Dermis microvascular lymphatic vessel endothelial cell (primary cell): ENCODE results near the gene ZNF562. TPM values are rescaled to one million over a fixed set of nuclear protein-coding genes. Genes with fewer than 3 reads are reported as not detected.
"Not testable (repeated sequence)": the region's sequence is repeated elsewhere in the genome, so short reads cannot be mapped to it uniquely, and the experiment has no call there.

Experiments
- DNase-seq, 2 donors: peaks; one replicate each; pipeline versions ENCODE4 v3.0.0 to v3.0.0-alpha.2; 2010; ENCODE audit warnings: low read depth in 2 of 2
- total RNA-seq: library from RNA; depleted of rRNA; stranded (reverse); fragments of >200 nt; gene quantifications from 2 replicates; pipeline ENCODE4 v1.2.1, GENCODE V29; 2014

The ZNF562 gene
- 18.4 and 20.5 TPM in 2 replicates for total RNA-seq

DNA sequence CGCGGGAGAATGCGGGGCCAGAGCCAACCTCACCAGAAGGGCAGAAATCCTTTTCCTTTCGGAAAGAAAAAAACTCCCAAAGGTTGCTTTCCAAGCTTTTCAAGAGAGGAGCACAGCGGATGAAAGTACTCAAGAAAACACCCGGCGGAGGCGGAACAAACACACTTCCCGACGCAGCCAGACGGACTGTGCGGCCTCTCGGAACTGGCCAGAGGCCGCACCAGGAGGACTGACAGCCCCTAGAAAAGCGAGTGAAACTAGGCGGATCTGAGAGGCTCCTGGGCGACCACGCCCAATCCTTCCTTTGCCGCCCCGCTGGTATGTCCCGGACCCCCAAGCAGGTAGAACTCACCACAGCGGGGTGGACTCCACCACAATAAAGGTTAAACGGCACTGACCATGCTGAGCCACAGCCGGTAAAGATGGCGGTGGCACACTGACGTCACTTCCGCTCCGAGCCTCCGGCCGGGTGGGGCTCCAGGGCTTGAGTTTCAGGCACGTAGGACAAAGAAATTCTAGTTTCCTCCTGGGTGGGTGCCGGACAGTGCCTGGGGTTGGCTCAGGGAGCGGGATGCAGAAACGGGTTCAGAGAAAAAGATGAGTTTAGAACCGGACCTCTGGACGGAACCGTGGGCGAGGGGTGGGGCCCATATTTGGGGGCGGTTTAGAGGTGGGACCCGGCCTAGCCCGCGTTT lies at the start of gene ZNF562:
TSS of gene ZNF562 (minus strand) at position 438 of the 695 bp plus-strand sequence. CDS start 14,356 bp downstream, outside the sequence.
- peak; percentile 83 to 89 for DNase-seq

DNA sequence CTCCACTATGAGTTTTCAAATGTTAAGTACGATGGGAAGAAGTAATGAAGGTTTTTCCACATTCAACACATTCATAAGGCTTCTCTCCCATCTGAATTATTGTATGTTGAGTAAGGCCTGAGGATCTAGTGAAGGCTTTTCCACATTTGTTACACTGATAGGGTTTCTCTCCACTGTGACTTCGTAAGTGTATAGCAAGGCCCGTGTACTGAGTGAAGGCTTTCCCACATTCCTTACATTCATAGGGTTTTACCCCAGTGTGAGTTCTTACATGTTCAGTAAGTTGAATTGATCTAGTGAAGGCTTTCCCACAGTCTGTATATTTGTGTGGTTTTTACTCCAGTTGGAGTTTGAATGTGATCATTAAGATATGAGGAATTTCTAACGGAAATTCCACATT lies 49.3 kb upstream of the ZNF562 start:
- DNase-seq, result no peak

DNA sequence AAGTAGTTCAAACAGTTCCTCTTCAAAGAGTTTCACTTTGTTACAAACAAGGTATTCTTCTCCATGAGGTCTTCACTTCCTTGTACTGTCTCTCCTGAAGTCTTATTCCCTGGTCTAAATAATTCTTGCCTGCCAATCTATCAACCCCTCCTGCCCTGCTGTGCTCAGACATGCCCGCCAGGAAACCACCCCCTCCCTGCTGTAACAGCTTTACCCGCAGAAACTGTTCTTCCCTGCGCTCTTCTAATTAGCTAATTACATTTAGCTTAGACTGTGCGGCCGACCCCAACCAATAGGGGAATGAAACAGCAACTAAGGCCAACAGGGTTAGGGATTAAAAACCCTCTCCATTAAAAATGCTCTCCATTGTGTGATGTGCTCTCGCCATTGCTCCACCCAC lies 47.0 kb upstream of the ZNF562 start:
- DNase-seq, result no peak

DNA sequence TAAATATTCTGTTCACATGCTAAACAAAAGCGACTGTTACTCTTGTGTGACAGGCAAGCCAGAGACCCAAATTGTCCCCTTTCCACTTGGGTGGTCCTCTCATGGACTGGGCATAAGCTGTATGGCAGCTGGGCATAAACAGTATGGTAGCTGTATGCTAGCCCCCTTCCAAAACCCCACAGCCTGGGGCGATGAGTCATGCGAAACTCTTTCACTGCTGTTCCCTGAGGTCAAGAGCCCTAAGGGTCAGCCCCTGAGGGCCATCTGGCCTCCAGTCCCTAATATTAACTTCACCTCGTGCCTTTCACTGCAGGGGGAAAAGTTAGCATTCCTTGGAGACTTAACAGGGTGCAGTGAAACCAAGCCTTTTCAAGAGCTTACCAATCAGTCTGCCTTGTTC lies 45.6 kb upstream of the ZNF562 start:
- no peak for DNase-seq

DNA sequence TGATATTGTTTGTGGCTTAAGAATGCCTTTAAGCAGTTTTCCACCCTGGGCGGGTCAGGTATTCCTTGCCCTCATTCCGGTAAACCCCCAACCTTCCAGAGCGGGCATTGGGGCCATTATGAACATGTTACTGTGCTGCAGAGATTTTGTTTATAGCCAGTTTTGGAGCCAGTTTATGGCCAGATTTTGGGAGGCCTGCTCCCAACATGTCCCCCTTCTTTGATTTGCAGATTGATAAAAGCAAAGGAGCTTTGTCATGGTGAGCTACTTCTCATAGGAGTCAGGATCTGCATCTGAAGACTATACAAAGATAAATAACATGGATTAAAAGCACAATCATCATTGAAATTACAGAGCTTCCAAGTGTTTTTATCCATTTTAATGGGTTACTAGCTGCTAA lies 36.9 kb upstream of the ZNF562 start:
- no peak for DNase-seq

DNA sequence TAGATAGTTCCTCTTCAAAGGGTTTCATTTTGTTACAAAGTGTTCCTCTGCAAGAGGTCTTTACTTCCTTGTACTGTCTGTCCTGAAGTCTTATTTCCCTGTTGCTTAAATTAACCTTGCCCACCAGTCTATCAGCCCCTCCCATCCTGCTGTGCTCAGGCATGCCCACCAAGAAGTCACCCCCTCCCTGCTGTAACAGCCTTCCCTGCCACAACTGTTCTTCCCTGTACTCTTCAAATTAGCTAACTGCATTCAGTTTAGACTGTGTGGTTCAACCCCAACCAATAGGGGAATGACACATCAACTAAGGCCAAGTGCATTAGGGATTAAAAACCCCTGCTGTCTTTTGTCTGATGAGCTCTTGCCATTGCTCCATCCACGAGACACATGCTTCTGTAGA lies 34.4 kb upstream of the ZNF562 start:
- no peak for DNase-seq

DNA sequence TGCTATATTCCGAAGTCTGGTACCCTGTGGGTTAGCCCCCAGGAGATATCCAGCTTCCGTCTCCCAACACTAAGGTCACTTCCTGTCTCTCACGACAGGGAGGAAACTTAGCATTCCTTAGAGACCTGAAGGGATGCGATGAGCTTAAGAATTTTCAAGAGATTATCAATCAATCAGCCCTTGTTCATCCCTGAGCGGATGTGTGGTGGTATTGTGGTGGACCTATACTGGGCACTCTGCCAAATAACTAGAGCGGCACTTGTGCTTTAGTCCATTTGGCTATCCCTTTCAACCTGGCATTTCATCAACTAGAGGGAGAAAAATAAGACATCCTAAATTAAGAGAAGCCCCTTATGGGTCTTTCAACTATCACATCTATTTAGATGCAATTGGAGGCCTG lies 30.9 kb upstream of the ZNF562 start:
- no peak for DNase-seq

DNA sequence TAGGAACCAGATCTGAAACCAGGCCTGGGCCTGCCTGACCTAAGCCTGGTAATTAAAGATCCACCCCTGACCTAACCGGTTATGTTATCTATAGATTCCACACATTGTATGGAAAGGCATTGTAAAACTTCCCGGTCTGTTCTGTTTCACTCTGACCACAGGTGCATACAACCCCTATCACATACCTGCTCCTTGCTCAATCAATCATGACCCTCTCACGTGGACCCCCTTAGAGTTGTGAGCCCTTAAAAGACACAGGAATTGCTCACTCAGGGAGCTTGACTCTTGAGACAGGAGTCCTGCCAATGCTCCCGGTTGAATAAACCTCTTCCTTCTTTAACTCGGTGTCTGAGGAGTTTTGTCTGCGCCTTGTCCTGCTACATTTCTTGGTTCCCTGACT lies 27.3 kb upstream of the ZNF562 start:
- no peak for DNase-seq

DNA sequence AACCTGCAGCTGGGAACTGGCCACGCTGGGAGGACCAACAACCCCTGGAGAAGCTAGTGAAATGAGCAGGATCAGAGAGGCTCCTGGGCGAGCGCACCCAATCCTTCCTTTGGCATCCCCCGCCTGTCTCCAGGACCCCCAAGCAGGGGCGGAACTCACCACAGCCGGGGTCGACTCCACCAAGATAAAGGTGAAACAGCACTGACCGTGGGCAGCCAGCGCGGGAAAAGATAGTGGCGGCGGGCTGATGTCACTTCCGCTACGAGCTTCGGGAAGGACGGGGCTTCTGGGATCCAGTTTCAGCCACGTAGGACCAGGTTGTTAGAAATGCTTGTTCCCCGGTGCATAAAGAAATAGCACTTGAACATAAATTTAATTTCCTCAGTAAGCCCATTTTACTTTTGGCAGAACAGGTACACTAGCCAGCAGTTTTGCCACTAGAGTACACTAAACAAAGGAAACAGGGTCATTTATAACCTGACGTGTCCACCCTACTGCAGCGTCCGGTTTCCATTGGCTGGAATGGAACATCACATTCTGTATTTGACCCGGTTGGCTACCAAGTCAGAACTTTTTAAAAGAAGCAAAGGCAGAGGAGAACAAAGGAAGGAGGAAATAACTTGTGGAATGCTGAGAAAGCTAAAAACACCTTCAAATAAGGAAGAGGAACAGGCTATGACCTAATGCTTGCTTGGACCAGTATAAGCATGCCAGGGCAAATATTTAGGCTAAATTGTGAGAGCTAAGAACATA lies 25.5 kb upstream of the ZNF562 start:
- DNase-seq, result no peak

DNA sequence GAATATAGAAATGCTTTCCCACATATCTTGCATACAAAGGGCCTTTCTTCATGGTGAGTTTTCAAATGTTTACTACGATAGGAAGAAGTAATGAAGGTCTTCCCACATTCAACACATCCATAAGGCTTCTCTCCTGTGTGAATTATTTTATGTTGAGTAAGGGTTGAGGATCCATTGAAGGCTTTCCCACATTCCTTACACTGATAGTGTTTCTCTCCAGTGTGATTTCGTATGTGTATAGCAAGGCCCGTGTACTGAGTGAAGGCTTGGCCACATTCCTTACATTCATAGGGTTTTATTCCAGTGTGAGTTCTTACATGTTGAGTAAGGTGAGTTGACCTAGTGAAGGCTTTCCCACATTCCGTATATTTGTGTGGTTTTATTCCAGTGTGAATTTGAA lies 15.4 kb upstream of the ZNF562 start:
- not testable (repeated sequence) for DNase-seq

DNA sequence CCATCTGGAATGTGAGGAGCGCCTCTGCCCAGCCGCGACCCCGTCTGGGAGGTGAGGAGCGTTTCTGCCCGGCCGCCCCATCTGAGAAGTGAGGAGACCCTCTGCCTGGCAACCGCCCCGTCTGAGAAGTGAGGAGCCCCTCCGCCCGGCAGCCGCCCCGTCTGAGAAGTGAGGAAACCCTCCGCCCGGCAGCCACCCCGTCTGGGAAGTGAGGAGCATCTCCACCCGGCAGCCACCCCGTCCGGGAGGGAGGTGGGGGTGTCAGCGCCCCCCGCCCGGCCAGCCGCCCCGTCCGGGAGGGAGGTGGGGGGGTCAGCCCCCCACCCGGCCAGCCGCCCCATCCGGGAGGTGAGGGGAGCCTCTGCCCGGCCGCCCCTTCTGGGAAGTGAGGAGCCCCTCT lies 5.1 kb upstream of the ZNF562 start:
- DNase-seq, result not testable (repeated sequence)

DNA sequence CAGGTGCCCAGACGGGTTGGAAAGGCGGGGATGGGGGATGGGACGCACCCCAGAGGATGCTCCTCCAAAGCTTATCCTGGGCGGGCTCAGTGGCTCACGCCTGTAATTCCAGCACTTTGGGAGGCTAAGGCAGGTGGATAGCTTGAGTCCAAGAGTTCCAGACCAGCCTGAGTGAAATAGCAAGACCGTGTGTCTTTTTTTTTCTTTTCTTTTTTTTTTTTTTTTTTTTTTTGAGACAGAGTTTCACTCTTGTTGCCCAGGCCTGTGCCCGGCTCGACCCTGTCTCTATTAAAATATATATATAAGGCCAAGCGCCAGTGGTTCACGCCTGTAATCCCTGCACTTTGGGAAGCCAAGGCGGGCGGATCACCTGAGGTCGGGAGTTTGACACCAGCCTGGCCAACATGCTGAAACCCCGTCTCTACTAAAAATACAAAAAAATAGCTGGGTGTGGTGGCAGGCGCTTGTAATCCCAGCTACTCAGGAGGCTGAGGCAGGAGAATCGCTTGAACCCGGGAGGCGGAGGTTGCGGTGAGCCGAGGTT lies 530 bp upstream of the ZNF562 start:
- DNase-seq, result not testable (repeated sequence)

DNA sequence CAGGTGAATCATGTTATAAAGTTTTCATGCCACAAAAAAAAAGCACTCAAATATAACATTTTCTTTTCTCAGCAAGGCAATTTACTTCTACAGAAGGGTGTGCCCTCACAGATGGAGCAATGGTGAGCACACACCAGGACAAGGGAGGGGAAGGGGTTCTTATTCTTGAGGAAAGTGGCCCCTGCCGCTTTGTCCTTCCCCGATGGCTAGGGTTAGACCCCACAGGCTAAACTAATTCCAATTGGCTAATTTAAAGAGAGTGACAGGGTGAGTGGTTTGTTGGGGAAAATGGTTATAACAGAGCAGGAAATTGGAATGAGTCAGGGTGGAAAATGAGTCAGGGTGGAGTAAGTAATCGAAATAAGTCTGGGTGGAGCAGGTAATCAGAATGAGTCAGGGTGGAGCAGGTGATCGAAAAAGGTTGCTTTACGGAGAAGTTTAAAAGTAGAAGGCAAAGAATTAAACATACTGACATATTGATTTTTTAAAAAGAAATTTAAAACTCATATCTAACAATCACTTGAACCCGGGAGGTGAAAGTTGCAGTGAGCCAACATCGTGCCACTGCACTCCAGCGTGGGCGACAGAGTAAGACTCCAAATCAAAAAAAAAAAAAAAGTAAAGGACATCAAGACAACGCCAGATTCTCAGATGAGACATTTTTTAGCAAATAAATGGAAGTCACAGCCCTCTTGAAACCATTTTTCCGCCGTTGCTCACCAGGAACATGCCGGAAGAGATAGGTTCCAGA lies 813 bp downstream of the ZNF562 start:
- peak in 1 of 2 donors; percentile 21 for DNase-seq

DNA sequence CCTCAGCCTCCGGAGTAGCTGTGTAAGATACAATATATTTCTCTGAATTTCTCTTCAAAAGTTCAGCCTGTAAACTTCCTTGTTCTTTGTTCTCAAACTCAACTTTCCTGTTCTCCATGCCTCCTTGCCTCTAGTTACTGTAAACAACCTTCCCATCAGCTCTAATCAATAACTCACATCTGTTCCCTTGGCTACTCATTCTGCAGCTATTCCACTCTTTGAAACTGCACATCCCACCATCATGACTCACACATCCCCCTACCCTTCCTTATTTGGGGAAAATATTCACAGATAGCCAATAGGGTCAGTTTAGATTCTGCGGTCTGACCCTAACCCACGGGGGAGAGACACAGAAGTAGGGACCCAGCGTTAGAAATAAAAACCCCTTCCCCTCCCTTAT lies 2.0 kb downstream of the ZNF562 start:
- no peak for DNase-seq

DNA sequence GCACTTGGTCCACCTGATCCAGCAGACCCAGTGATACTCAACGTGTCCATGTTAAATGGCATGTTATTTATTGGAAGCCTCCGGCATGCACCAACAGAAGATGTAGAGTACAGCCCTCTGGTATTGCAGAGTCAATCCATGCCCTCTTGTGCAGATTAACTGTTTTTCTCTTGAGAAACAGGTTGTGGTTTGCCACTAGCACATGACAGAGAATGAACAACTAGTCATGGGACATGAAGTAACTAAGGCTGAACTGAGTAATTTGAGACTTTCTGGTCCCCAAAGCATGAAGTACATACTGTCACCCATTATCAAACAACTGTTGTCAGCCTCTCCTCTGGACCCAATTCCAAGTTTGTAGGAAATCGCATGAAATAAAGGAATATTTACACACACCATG lies 3.2 kb downstream of the ZNF562 start:
- DNase-seq, result no peak

DNA sequence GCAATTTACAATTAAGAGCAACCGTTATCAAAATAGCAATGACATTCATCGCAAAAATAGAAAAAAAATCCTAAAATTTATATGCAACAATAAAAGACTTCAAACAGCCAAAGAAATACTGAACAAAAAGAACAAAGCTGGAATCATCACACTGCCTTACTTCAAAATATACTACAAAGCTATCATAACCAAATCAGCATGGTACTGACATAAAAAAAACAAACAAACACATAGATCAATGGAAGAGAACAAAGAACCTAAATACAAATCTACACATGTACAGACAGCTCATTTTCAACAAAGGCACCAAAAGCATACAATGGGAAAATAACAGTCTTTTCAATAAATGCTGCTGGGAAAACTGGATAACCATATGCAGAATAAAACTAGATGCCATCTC lies 6.4 kb downstream of the ZNF562 start:
- DNase-seq, result no peak

DNA sequence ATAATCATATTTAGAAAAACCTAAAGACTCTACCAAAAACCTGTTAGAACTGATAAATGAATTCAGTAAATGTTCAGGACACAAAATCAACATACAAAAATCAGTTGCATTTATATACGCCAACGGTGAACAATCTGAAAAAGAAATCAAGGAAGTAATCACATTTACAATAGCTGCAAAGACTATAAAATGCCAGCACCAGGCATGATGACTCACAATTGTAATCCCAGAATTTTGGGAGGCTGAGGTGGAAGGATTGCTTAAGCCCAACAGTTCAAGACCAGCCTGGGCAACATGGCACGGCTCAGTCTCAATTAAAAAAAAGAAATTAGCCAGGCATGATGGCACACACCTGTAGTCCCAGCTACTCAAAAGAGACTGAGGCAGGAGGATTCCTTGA lies 7.0 kb downstream of the ZNF562 start:
- no peak for DNase-seq

DNA sequence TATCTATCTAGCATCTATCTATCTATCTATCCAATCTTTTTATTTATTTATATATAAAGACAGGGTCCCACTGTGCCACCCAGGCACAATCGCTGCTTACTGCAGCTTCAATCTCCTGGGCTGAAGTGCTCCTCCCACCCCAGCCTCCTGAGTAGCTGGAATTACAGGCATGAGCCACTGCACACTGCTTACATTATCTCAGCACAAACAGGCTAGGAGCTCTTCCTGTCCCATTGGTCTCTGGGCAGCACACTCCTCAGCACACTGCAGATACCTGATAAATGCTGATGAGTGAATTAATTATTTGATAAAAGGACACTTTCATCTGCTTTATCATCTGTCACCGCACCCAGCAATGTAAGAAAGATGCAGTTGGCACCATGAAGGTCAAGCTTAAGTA lies 16.1 kb downstream of the ZNF562 start:
- DNase-seq, result no peak

DNA sequence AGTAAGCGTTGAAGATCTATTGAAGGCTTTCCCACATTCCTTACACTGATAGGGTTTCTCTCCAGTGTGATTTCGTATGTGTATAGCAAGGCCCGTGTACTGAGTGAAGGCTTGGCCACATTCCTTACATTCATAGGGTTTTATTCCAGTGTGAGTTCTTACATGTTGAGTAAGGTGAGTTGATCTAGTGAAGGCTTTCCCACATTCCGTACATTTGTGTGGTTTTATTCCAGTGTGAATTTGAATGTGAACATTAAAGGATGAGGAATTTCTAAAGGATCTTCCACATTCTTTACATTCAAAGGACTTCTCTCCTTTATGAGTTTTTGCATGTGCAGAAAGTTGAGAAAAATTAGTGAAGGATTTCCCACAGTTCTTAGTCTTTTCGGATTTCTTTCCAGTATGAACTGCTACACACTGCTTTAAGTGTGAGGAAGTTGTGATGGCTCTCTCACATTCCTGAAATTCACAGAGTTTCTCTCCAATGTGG lies 21.8 kb downstream of the ZNF562 start:
- DNase-seq, result not testable (repeated sequence)

DNA sequence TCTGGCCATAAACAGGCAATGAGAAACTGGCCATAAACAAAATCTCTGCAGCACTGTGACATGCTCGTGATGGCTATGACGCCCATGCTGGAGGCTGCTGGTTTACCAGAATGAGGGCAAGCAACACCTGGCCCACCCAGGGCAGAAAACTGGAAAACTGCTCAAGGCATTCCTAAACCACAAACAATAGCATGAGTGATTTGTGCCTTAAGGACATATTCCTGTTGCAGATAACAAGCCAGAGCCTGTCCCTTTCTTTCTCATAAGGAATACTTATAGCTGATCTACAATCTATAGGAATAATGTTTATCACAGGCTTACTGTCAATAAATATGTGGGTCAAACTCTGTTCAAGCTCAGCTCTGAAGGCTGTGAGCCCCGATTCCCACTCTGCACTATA lies 23.4 kb downstream of the ZNF562 start:
- DNase-seq, result not testable (repeated sequence)

DNA sequence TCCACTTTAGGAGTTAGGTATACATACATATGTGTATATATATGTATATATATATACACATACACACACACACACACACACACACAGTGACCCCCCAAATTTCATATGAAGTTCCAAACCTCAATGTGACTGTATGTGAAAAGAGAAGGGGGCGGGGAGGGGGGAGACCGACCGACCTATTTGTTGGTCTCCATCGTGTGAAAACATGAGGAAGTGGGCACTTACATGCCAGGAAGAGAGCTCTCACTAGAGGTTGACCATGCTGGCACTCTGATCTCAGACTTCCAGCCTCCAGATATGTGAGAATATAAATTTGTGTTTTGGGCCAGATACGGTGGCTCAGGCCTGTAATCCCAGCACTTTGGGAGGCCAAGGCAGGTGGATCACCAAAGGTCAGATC lies 24.6 kb downstream of the ZNF562 start:
- DNase-seq, result no peak

DNA sequence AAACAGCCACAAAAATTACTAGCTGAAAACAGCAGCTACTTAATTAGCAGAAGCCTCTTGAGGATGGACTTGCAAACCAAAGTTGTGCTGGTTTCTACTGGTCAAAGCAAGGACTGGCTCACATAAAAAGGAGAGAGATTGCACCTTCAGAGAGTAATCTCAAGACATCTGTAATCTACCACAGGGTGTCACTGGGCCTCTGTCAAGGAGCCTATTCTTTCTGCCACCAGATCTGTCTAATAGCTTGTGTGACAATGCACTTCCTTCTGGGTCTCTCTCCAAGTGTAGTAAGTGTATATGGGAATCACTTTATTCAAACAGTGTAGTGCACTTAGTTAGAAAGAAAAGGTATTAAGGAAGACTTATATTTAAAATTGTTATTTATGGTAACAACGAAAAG lies 29.4 kb downstream of the ZNF562 start:
- DNase-seq, result no peak
